B cell (primary cell): ENCODE measurements around the gene RIF1. TPM values are rescaled to one million over a fixed set of nuclear protein-coding genes. Genes with fewer than 3 reads are reported as not detected.

Experiments
- ATAC-seq: fragments of 200-7000 bp; cut with Tn5 transposase; one replicate; pipeline ENCODE4 v1.10.0; 2021; ENCODE audit warnings: low read depth, mild to moderate bottlenecking, moderate number of reproducible peaks, moderate library complexity
- CTCF ChIA-PET: fragments of 350-600 bp; sonication (Branson Sonifier 250); formaldehyde crosslinking; loops from one replicate; lab custom pipeline; 2021; ENCODE audit warnings: antibody characterized with exemption, inconsistent platforms; lab: Charles Lee
- POLR2A ChIA-PET: fragments of 350-600 bp; sonication (Branson Sonifier 250); formaldehyde crosslinking; loops from one replicate; lab custom pipeline; 2021; ENCODE audit warnings: antibody characterized with exemption; lab: Charles Lee
- DNase-seq: peaks from one replicate; pipeline ENCODE4 v3.0.0; 2013
- H2AFZ ChIP-seq: 2 replicates; pipeline ENCODE4 v1.6.1; 2012; ENCODE audit warnings: mild to moderate bottlenecking, low read depth, low read length; ENCODE audit not compliant: insufficient read depth, poor library complexity, severe bottlenecking
- H3K27ac ChIP-seq, 2 donors: 1 replicate in 1 of 2; 2 replicates in 1 of 2; pipeline ENCODE4 v1.5.1; 2012 to 2013; ENCODE audit warnings: low read length in 2 of 2, mild to moderate bottlenecking in 2 of 2, moderate library complexity in 1 of 2
- H3K27me3 ChIP-seq, 4 experiments: fragments of 200-600 bp in 1 of 4; sonication (generic) in 1 of 4; replicated peaks in 1 of 4; 1 replicate in 2 of 4; 2 replicates in 2 of 4; pipeline versions ENCODE4 v1.6.1 to v1.7.0; 2013 to 2016; ENCODE audit warnings: low read length in 3 of 4, mild to moderate bottlenecking in 2 of 4, mixed read lengths in 1 of 4, moderate library complexity in 1 of 4; ENCODE audit not compliant: insufficient read depth in 4 of 4, control insufficient read depth in 3 of 4; ENCODE audit errors: control extremely low read depth in 1 of 4
- H3K36me3 ChIP-seq, 2 experiments: replicated peaks in 1 of 2; 1 replicate in 1 of 2; 2 replicates in 1 of 2; pipeline versions ENCODE4 v1.6.1 to v1.7.1; 2013; ENCODE audit warnings: low read length in 1 of 2; ENCODE audit not compliant: insufficient read depth in 2 of 2, control insufficient read depth in 1 of 2; ENCODE audit errors: control extremely low read depth in 1 of 2, extremely low read depth in 1 of 2
- H3K4me1 ChIP-seq, 2 donors: fragments of 200-600 bp in 1 of 2; sonication (generic) in 1 of 2; 1 replicate in 1 of 2; 2 replicates in 1 of 2; pipeline versions ENCODE4 v1.5.1 to v1.6.1; 2013 to 2017; ENCODE audit warnings: low read length in 2 of 2; ENCODE audit not compliant: control insufficient read depth in 2 of 2, insufficient read depth in 2 of 2
- H3K4me2 ChIP-seq: replicated peaks from 2 replicates; pipeline ENCODE3; 2012; ENCODE audit warnings: mild to moderate bottlenecking, low read depth, low read length; ENCODE audit not compliant: poor library complexity, severe bottlenecking
- H3K4me3 ChIP-seq, 5 experiments: fragments of 200-600 bp in 1 of 5; sonication (generic) in 1 of 5; 1 replicate in 3 of 5; 2 replicates in 2 of 5; pipeline versions ENCODE4 v1.5.1 to v1.7.0; 2011 to 2016; ENCODE audit warnings: low read length in 4 of 5, mild to moderate bottlenecking in 4 of 5, low read depth in 2 of 5, control low read depth in 1 of 5, moderate library complexity in 1 of 5; ENCODE audit not compliant: insufficient read depth in 1 of 5; ENCODE audit errors: control extremely low read depth in 1 of 5, extremely low read depth in 1 of 5
- H3K79me2 ChIP-seq: fragments of 200-600 bp; sonication (generic); one replicate; pipeline ENCODE4 v1.6.0; 2016; ENCODE audit warnings: low read length; ENCODE audit not compliant: control insufficient read depth, insufficient read depth
- H3K9ac ChIP-seq: fragments of 200-600 bp; sonication (generic); 2 replicates; pipeline ENCODE4 v1.6.1; 2017; ENCODE audit warnings: mild to moderate bottlenecking, low read length, moderate library complexity
- H3K9me3 ChIP-seq, 3 donors: one replicate each; pipeline versions ENCODE4 v1.6.1 to v1.7.1; 2013; ENCODE audit warnings: low read length in 2 of 3; ENCODE audit not compliant: control insufficient read depth in 2 of 3, insufficient read depth in 1 of 3; ENCODE audit errors: control extremely low read depth in 1 of 3
- H4K20me1 ChIP-seq: 2 replicates; pipeline ENCODE4 v1.6.0; 2012; ENCODE audit warnings: mild to moderate bottlenecking, low read length; ENCODE audit not compliant: insufficient read depth, control insufficient read depth, poor library complexity, severe bottlenecking
- H3K27ac Mint-ChIP-seq: one replicate; pipeline ENCODE4 v1.8.0; 2021; ENCODE audit warnings: mixed read lengths
- H3K27me3 Mint-ChIP-seq: one replicate; pipeline ENCODE4 v1.8.0; 2021; ENCODE audit warnings: mixed read lengths
- H3K4me1 Mint-ChIP-seq: one replicate; pipeline ENCODE4 v1.8.0; 2021; ENCODE audit warnings: mixed read lengths
- H3K4me3 Mint-ChIP-seq: one replicate; pipeline ENCODE4 v1.8.0; 2021; ENCODE audit warnings: mixed read lengths
- H3K9me3 Mint-ChIP-seq: one replicate; pipeline ENCODE4 v1.8.0; 2022; ENCODE audit warnings: mixed read lengths; ENCODE audit not compliant: insufficient read depth
- EZH2 ChIP-seq: IDR thresholded peaks from 2 replicates; pipeline ENCODE4 v1.6.1; 2012; ENCODE audit warnings: borderline replicate concordance, low read depth, mild to moderate bottlenecking, moderate library complexity, low read length; ENCODE audit not compliant: insufficient read depth, poor library complexity, severe bottlenecking
- WGBS: methylation state at CpG from one replicate; pipeline ENCODE4 v1.1.5; 2013; ENCODE audit warnings: missing lambda C conversion rate; ENCODE audit not compliant: insufficient coverage; 5-methylcytosine and 5-hydroxymethylcytosine counted together
- intact Hi-C: fragments of 100-400 bp; cut with micrococcal nuclease; formaldehyde crosslinking; loops from one replicate; pipeline ENCODE4 v1.10.0; 2022
- polyA plus RNA-seq: library from polyadenylated mRNA; depleted of rRNA; stranded (reverse); fragments of >200 nt; gene quantifications from 2 replicates; pipeline ENCODE4 v1.2.3, GENCODE V29; 2012
- total RNA-seq, 2 donors: library from RNA; stranded (reverse); fragments of 120-200 nt in 1 of 2; gene quantifications; 1 replicate in 1 of 2; 2 replicates in 1 of 2; pipeline versions ENCODE4 v1.2.3 to v1.2.4, GENCODE V29; 2013 to 2022
- TF ChIP-seq, protein P1 (sequence below): fragments of 200-600 bp; IDR thresholded peaks from one replicate; pipeline ENCODE4 v1.8.0; 2022; ENCODE audit warnings: antibody characterized with exemption, mild to moderate bottlenecking

The RIF1 gene
- total and polyA plus RNA-seq, 2 donors (not counting 1 experiment from before 2014, with no cell fraction given): 3.3 to 60.5 TPM

- H3K4me2 ChIP-seq: no peak overlapping the region
- 100% methylated on average over 3 of the region's 3 CpGs for WGBS
- intact Hi-C loops: no loop called here
- Mint-ChIP-seq H3K4me1 (no peaks in the 10 kb centered on the region), H3K27ac (no peak overlapping the region), H3K9me3 (peaks cover 1% of the 10 kb centered on the region), H3K27me3 (no peaks in the 10 kb centered on the region), H3K4me3 (no peak overlapping the region)
- H3K27ac ChIP-seq: no peak overlapping the region
- ATAC-seq: no peak
- no peak overlapping the region for H3K9ac ChIP-seq
- no peaks in the 10 kb centered on the region for H4K20me1 ChIP-seq
- no peaks in the 10 kb centered on the region for H3K9me3 ChIP-seq
- H3K27me3 ChIP-seq: no peaks in the 10 kb centered on the region
- no peaks in the 10 kb centered on the region for H3K4me1 ChIP-seq
- no peak for DNase-seq
- H3K79me2 ChIP-seq: no peaks in the 10 kb centered on the region
- H3K36me3 ChIP-seq: peaks cover 2 to 64% of the 10 kb centered on the region in 2 experiments
- no peak overlapping the region for H3K4me3 ChIP-seq
- CTCF ChIA-PET: interaction anchor here (0.6 kb wide), 1 partner anchor 113 kb away, joined by 3 read pairs; no protein-coding TSS in a partner anchor
- no peak overlapping the region for H2AFZ ChIP-seq
- TF ChIP-seq, protein P1, sequence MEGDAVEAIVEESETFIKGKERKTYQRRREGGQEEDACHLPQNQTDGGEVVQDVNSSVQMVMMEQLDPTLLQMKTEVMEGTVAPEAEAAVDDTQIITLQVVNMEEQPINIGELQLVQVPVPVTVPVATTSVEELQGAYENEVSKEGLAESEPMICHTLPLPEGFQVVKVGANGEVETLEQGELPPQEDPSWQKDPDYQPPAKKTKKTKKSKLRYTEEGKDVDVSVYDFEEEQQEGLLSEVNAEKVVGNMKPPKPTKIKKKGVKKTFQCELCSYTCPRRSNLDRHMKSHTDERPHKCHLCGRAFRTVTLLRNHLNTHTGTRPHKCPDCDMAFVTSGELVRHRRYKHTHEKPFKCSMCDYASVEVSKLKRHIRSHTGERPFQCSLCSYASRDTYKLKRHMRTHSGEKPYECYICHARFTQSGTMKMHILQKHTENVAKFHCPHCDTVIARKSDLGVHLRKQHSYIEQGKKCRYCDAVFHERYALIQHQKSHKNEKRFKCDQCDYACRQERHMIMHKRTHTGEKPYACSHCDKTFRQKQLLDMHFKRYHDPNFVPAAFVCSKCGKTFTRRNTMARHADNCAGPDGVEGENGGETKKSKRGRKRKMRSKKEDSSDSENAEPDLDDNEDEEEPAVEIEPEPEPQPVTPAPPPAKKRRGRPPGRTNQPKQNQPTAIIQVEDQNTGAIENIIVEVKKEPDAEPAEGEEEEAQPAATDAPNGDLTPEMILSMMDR: no peak
- no peak for TF ChIP-seq EZH2
- POLR2A ChIA-PET: no interaction called here
Measured at GRCh38 chr2:151465771-151466170, 56.1 kb downstream of the RIF1 start.

- no peak for ATAC-seq
- H3K4me2 ChIP-seq: no peak overlapping the region
- H3K36me3 ChIP-seq: peaks cover 5 to 57% of the 10 kb centered on the region in 2 experiments
- H3K4me3 ChIP-seq: no peak overlapping the region
- intact Hi-C loops: no loop called here
- no peak overlapping the region for H3K9ac ChIP-seq
- H3K27ac Mint-ChIP-seq: no peak overlapping the region
- no peaks in the 10 kb centered on the region for H3K27me3 ChIP-seq
- no peaks in the 10 kb centered on the region for H3K4me1 ChIP-seq
- H3K9me3 Mint-ChIP-seq: peaks cover 3% of the 10 kb centered on the region
- no CpG with 5 or more reads among the region's 1 CpG for WGBS
- peaks cover 6% of the 10 kb centered on the region for H3K4me1 Mint-ChIP-seq
- H3K79me2 ChIP-seq: no peaks in the 10 kb centered on the region
- no peak overlapping the region for H3K4me3 Mint-ChIP-seq
- no peak overlapping the region for H2AFZ ChIP-seq
- no peaks in the 10 kb centered on the region for H4K20me1 ChIP-seq
- no peak for TF ChIP-seq EZH2
- TF ChIP-seq, protein P1: no peak
- H3K27me3 Mint-ChIP-seq: no peaks in the 10 kb centered on the region
- H3K27ac ChIP-seq: no peak overlapping the region
- POLR2A ChIA-PET: no interaction called here
- CTCF ChIA-PET: interaction anchor here (0.6 kb wide), 1 partner anchor 20 kb away, joined by 3 read pairs; no protein-coding TSS in a partner anchor
- H3K9me3 ChIP-seq: no peaks in the 10 kb centered on the region
- DNase-seq: no peak
Measured at GRCh38 chr2:151470556-151470955, 60.9 kb downstream of the RIF1 start.
